SK-N-MC (cell line): ENCODE data around the gene HDAC4.

ENCODE experiments used
- DNase-seq: peaks from one replicate; pipeline ENCODE4 v3.0.0-alpha.2; 2011; ENCODE audit warnings: low read depth, low spot score
- H3K27ac ChIP-seq: fragments of 200-600 bp; sonication (generic); 2 replicates; pipeline ENCODE4 v1.5.1; 2016; ENCODE audit warnings: mixed run types
- H3K36me3 ChIP-seq: fragments of 200-600 bp; sonication (generic); 2 replicates; pipeline ENCODE4 v1.6.1; 2017; ENCODE audit warnings: antibody characterized with exemption, low read length, mixed read lengths; ENCODE audit not compliant: insufficient read depth
- H3K4me3 ChIP-seq: fragments of 200-600 bp; sonication (generic); 2 replicates; pipeline ENCODE4 v1.5.1; 2016
- H3K9ac ChIP-seq: fragments of 200-600 bp; sonication (generic); 2 replicates; pipeline ENCODE4 v1.8.0; 2017; ENCODE audit warnings: mixed run types, mixed read lengths; ENCODE audit not compliant: insufficient read length
- H3K9me3 ChIP-seq: fragments of 200-600 bp; sonication (generic); 2 replicates; pipeline ENCODE4 v1.6.1; 2017; ENCODE audit warnings: low read depth, mild to moderate bottlenecking, antibody characterized with exemption, low read length, moderate library complexity, mixed read lengths
- EZH2 ChIP-seq: fragments of 200-600 bp; sonication (generic); IDR thresholded peaks from one replicate; pipeline ENCODE4 v1.6.1; 2017; ENCODE audit warnings: antibody characterized with exemption
- FOXP2 ChIP-seq: optimal IDR thresholded peaks from 2 replicates; pipeline ENCODE3; 2011; ENCODE audit warnings: mild to moderate bottlenecking, moderate library complexity; ENCODE audit not compliant: insufficient read depth; ENCODE audit errors: extremely low read length, control extremely low read depth
- POLR2AphosphoS5 ChIP-seq: IDR thresholded peaks from 2 replicates; pipeline ENCODE4 v1.6.1; 2012; ENCODE audit warnings: mild to moderate bottlenecking, low read depth, low read length, borderline replicate concordance

HDAC4 gene

DNA sequence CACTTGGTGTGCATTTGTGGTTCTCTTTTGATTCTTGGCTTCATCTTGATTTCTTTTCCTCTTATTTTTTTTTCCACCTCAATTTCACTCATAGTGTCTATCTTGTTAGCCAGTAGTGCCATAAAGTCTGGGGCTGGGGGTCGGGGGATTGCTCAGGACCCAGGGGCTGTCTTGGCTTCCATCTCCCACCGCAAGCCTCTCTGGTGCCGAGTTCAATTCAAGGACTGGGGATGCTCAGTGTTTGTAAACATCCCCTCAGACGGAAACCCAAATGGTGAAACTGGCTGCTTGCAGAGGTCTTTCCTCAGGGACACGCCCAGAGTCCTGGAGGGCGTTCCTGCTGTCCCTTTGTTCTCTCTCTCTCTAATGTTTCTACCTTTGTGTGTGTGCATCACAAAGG, 379.6 kb downstream of the HDAC4 start:
- Histone ChIP-seq H3K9me3 (no peaks in the 10 kb centered on the region), H3K4me3 (no peak overlapping the region), H3K9ac (no peak overlapping the region), H3K27ac (no peak overlapping the region), H3K36me3 (no peaks in the 10 kb centered on the region)
- TF ChIP-seq POLR2AphosphoS5 (no peak), EZH2 (no peak), FOXP2 (no peak)
- DNase-seq: no peak

DNA sequence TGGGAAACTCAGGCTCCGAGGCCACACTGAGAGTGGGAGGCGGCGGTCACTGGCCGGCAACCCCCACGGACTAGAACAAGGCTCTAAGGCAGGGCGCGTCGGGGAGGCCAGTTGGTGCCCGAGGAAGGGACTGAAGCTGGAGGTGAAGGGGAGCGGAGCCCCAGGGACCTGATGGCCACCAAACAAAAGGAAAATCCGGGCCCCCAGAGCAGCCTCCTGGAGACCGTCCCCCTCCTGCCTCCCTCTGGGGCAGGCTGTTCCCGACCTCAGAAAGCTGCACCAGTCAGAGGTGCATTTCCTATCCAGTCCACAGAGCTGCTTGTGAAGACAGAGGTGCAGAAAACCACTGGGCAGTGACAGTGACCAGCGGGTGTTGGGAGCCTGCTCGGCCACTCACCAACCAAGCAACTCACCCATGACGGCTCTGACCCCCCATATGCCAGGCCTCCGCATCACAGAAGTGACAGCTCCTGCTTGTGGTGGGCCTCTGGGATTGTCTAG, 380.2 kb downstream of the HDAC4 start:
- no peaks in the 10 kb centered on the region for H3K9me3 ChIP-seq
- H3K27ac ChIP-seq: no peak overlapping the region
- TF ChIP-seq FOXP2 (no peak), EZH2 (no peak), POLR2AphosphoS5 (no peak)
- H3K9ac ChIP-seq: no peak overlapping the region
- no peak for DNase-seq
- no peak overlapping the region for H3K4me3 ChIP-seq
- no peaks in the 10 kb centered on the region for H3K36me3 ChIP-seq

DNA sequence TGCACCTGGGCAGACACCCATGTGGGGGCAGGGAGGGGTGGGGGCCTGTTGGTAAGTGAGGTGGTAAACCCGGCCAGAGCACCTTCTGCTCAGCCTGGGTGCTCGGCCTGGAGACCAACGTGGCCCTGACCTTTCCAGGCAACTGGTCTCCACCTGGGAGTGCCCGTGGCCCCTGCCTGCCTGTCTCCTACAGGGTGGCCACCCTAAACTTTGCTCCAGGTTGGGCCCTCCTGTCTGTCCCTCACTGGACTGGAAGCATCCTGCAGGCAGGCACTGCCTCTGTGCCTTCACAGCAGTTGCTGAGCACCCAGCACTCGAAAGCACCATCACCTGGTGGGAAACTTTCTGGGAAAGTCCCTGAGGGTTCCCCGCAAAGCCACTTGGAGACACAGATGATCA, 381.6 kb downstream of the HDAC4 start:
- Histone ChIP-seq H3K36me3 (no peaks in the 10 kb centered on the region), H3K4me3 (no peak overlapping the region), H3K27ac (no peak overlapping the region), H3K9me3 (no peaks in the 10 kb centered on the region), H3K9ac (no peak overlapping the region)
- TF ChIP-seq POLR2AphosphoS5 (no peak), FOXP2 (no peak), EZH2 (no peak)
- DNase-seq: no peak

DNA sequence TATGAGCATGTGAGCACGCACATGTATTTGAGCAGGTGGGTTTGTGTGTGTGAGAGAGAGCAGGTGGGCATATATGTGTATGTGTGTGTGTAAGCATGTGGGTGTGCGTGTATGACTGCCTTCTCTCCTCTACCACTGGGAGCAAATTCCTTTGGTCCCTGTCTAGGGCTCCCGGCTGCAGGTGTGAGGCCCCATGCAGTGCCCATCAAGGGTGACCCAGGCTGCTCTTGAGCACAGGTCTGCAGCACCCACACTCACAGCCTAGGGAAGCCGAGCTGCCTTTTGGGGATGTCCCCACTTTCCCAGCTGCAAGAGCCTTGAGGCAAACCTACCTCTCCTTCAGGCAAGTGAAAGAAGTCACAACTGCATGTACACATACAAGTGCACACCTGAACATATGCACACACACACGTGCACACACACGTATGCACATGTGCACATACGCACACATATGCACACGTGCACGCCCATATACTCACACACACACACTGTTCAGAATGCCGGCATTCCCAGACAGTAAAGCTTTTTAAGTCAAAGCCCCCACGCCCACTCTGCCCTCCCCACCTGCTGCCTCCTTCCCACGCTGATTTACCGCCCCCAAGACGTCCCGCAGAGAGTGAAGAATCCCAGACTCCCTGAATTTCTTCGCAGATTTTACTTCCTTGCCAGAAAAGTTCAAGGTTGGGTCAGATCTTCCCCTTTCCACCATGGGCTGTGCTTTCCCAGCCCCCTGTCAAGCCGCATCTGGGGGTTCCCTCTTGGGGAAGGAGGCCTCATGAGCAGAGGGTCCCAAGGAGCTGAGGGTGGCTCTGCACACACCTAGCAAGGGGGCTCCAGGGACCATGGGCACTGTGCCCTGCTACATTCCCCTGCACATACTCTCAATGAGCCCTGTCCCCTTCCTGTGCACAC, 382.3 kb downstream of the HDAC4 start:
- TF ChIP-seq POLR2AphosphoS5: no peak
- no peak for TF ChIP-seq EZH2
- TF ChIP-seq FOXP2: no peak

DNA sequence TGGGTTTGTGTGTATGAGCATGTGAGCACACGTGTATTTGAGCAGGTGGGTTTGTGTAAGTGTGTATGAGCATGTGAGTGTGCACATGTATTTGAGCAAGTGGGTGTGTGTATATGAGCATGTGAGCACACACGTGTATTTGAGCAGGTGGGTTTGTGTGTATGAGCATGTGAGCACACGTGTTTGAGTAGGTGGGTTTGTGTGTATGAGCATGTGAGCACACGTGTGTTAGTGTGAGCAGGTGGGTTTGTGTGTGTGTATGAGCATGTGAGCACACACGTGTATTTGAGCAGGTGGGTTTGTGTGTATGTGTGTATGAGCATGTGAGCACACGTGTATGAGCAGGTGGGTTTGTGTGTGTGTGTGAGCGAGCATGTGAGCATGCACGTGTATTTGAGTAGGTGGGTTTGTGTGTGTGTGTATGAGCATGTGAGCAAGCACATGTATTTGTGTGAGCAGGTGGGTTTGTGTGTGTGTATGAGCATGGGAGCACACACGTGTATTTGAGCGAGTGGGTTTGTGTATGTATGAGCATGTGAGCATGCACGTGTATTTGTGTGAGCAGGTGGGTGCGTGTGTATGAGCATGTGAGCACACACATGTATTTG, 383.2 kb downstream of the HDAC4 start:
- Histone ChIP-seq H3K36me3 (no peaks in the 10 kb centered on the region), H3K9ac (no peak overlapping the region), H3K27ac (no peak overlapping the region), H3K9me3 (no peaks in the 10 kb centered on the region), H3K4me3 (no peak overlapping the region)
- TF ChIP-seq EZH2: no peak
- no peak for TF ChIP-seq FOXP2
- TF ChIP-seq POLR2AphosphoS5: no peak
- DNase-seq: no peak

More for the DNA sequence above, 382.3 kb downstream of the HDAC4 start:
- Histone ChIP-seq H3K9me3 (no peaks in the 10 kb centered on the region), H3K4me3 (no peak overlapping the region), H3K36me3 (no peaks in the 10 kb centered on the region), H3K9ac (no peak overlapping the region), H3K27ac (no peak overlapping the region)
- no peak for DNase-seq

DNA sequence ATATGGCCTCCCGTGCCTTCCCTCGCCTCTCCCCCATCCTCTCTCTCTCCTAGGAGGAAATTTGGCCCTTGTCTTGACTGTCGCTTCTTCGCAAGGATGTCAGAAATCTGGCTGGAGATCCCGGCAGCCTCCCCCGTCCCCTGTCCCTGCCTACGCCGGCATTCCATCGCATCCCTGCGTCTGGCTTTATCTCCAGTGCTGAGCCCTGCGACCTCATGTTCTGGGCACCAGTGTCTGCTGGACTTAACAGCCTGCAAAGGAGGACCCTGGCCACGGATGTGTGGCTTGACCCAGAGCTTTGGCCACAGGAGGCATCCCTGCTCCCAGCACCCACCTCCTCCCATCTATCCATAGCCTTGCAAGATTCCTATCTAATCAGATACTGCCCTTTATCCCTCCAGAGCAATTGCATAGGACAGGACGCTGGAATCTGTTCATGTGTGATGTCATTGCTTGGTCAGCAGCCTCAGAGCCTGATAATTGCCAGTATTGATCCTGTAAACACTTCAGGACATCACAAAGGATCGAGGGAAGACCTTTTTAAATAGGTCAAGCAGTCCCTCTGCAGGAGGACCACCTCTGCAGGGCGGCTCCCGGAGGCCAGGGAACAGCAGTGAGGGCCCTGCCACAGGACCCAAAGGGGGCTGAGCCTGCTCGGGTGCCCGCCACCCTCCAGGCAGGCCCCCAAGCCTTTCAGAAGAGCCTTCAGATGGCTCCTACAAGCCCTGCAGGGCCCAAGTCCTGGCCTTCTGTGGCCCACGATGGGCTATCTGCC, 384.7 kb downstream of the HDAC4 start:
- H3K4me3 ChIP-seq: no peak overlapping the region
- DNase-seq: no peak
- no peak overlapping the region for H3K9ac ChIP-seq
- TF ChIP-seq POLR2AphosphoS5 (no peak), EZH2 (no peak), FOXP2 (no peak)
- no peaks in the 10 kb centered on the region for H3K36me3 ChIP-seq
- no peaks in the 10 kb centered on the region for H3K9me3 ChIP-seq
- no peak overlapping the region for H3K27ac ChIP-seq

DNA sequence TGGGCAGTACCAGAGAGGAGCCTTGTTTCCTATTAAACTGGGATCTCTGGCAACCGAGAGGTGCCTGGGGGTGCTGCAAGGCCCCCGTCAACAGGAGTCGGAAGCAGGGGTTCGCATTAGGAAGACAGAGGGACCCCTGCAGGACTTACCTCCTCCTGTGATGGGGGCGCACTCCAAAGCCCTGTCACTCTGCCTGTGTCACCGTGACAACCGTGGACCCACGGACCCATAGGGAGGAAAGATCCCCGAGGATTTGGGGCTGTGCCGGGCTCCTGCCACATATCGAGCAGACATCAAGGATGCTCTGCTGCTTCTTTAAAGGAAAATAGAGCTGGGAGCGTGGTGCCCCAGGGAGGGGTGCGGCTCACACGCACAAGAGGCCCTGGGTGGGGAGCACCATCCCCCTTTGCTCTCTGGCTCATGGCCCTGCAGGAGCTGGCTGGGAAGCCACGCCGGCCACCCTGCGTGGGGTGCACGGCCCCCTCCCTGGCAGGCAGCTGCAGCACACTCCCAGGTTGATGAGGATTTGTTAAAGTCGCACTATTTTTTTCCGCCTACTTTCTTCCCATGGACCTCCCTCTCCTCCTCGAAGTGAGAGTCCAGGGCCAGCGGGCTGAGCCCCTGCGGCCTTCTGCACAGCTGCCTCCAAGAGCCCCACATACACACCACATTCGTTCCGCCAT, 385.5 kb downstream of the HDAC4 start:
- TF ChIP-seq FOXP2: no peak
- no peaks in the 10 kb centered on the region for H3K36me3 ChIP-seq
- no peak for DNase-seq
- no peak overlapping the region for H3K27ac ChIP-seq
- no peaks in the 10 kb centered on the region for H3K9me3 ChIP-seq
- no peak overlapping the region for H3K9ac ChIP-seq
- H3K4me3 ChIP-seq: no peak overlapping the region
